CD4-positive, alpha-beta T cell treated with Interleukin-15 for 4 hours (primary cell): ENCODE measurements around the gene ARHGAP4.
A peak's percentile ranks its signal among the peaks of the same experiment; 100 is the strongest.

Source experiments
- DNase-seq: peaks from one replicate; pipeline ENCODE4 v3.0.0-alpha.2; 2020; ENCODE audit warnings: low spot score

ARHGAP4 gene

GRCh38 chrX:153927672-153927921 is 1.5 kb upstream of the ARHGAP4 start:
- no peak for DNase-seq

- DNase-seq = peak; percentile 78
Measured at GRCh38 chrX:153926858-153927671, 1.0 kb upstream of the ARHGAP4 start.

GRCh38 chrX:153926552-153926857 is 441 bp upstream of the ARHGAP4 start:
- no peak for DNase-seq

GRCh38 chrX:153925387-153925738 is 701 bp downstream of the ARHGAP4 start:
- DNase-seq = no peak

- DNase-seq = peak; percentile 37
Measured at GRCh38 chrX:153924149-153924861, 1.8 kb downstream of the ARHGAP4 start.

- no peak for DNase-seq
Measured at GRCh38 chrX:153922932-153923857, 2.9 kb downstream of the ARHGAP4 start.

- DNase-seq = peak; percentile 29
Measured at GRCh38 chrX:153921511-153922446, 4.3 kb downstream of the ARHGAP4 start.

- DNase-seq = no peak
Measured at GRCh38 chrX:153921070-153921469, 5.0 kb downstream of the ARHGAP4 start.

GRCh38 chrX:153920546-153920945 is 5.5 kb downstream of the ARHGAP4 start:
- DNase-seq = no peak

GRCh38 chrX:153919281-153919680 is 6.8 kb downstream of the ARHGAP4 start:
- DNase-seq = no peak

GRCh38 chrX:153917869-153918268 is 8.2 kb downstream of the ARHGAP4 start:
- no peak for DNase-seq

- no peak for DNase-seq
Measured at GRCh38 chrX:153913701-153914100, 12.4 kb downstream of the ARHGAP4 start.

GRCh38 chrX:153913211-153913610 is 12.9 kb downstream of the ARHGAP4 start:
- no peak for DNase-seq

- DNase-seq = no peak
Measured at GRCh38 chrX:153911798-153912197, 14.3 kb downstream of the ARHGAP4 start.

GRCh38 chrX:153910446-153910845 is 15.6 kb downstream of the ARHGAP4 start:
- no peak for DNase-seq

- DNase-seq = no peak
Measured at GRCh38 chrX:153909980-153910360, 16.1 kb downstream of the ARHGAP4 start.

- DNase-seq = no peak
Measured at GRCh38 chrX:153909024-153909979, 16.8 kb downstream of the ARHGAP4 start.

GRCh38 chrX:153908219-153908860 is 17.7 kb downstream of the ARHGAP4 start:
- no peak for DNase-seq

- DNase-seq = no peak
Measured at GRCh38 chrX:153907456-153907855, 18.6 kb downstream of the ARHGAP4 start.
